Astrocyte (in vitro differentiated cells and primary cell): ENCODE data around the gene SIRT3. TPM values are rescaled to one million over a fixed set of nuclear protein-coding genes. Genes with fewer than 3 reads are reported as not detected.
"Not testable (repeated sequence)": the region's sequence is repeated elsewhere in the genome, so short reads cannot be mapped to it uniquely, and the experiment has no call there.

ENCODE experiments used
- DNase-seq: peaks from one replicate; pipeline ENCODE4 v3.0.0-alpha.2; 2010; ENCODE audit warnings: low read depth
- FAIRE-seq: peaks from 2 replicates; lab custom pipeline; 2011; peaks lifted over from hg19 to GRCh38; lab: Jason Lieb, UNC
- H2AFZ ChIP-seq: 2 replicates; pipeline ENCODE4 v1.6.0; 2012; ENCODE audit warnings: low read depth, low read length, inconsistent platforms
- H3K27ac ChIP-seq: 2 replicates; pipeline ENCODE4 v1.5.1; 2011; ENCODE audit warnings: low read depth, low read length, inconsistent platforms
- H3K27me3 ChIP-seq: 2 replicates; pipeline ENCODE4 v1.6.0; 2011; ENCODE audit warnings: low read length, inconsistent platforms; ENCODE audit not compliant: insufficient read depth
- H3K36me3 ChIP-seq: 2 replicates; pipeline ENCODE4 v1.5.1; 2011; ENCODE audit warnings: low read length, inconsistent platforms; ENCODE audit not compliant: insufficient read depth
- H3K4me1 ChIP-seq: 2 replicates; pipeline ENCODE4 v1.5.1; 2011; ENCODE audit warnings: low read length, inconsistent platforms; ENCODE audit not compliant: insufficient read depth
- H3K4me2 ChIP-seq: 2 replicates; pipeline ENCODE4 v1.6.0; 2012; ENCODE audit warnings: low read length, inconsistent platforms
- H3K4me3 ChIP-seq: 2 replicates; pipeline ENCODE4 v1.5.1; 2011; ENCODE audit warnings: low read depth, mild to moderate bottlenecking, low read length, inconsistent platforms; ENCODE audit not compliant: insufficient read depth
- H3K79me2 ChIP-seq: 2 replicates; pipeline ENCODE4 v1.6.0; 2012; ENCODE audit warnings: mild to moderate bottlenecking, low read length, inconsistent platforms; ENCODE audit not compliant: insufficient read depth
- H3K9ac ChIP-seq: 2 replicates; pipeline ENCODE4 v1.6.0; 2012; ENCODE audit warnings: mild to moderate bottlenecking, low read length, inconsistent platforms
- H3K9me3 ChIP-seq: 2 replicates; pipeline ENCODE4 v1.5.1; 2012; ENCODE audit warnings: low read depth, mild to moderate bottlenecking, low read length, inconsistent platforms; ENCODE audit not compliant: insufficient read depth
- H4K20me1 ChIP-seq: 2 replicates; pipeline ENCODE4 v1.6.0; 2012; ENCODE audit warnings: low read length, inconsistent platforms; ENCODE audit not compliant: insufficient read depth
- H3K27ac Mint-ChIP-seq: one replicate; pipeline ENCODE4 v1.8.0; 2021; ENCODE audit warnings: mild to moderate bottlenecking, mixed read lengths; ENCODE audit not compliant: unreplicated experiment
- H3K27me3 Mint-ChIP-seq: one replicate; pipeline ENCODE4 v1.8.0; 2021; ENCODE audit warnings: low read depth, mixed read lengths; ENCODE audit not compliant: unreplicated experiment
- H3K36me3 Mint-ChIP-seq: one replicate; pipeline ENCODE4 v1.8.0; 2021; ENCODE audit warnings: low read depth, mixed read lengths; ENCODE audit not compliant: unreplicated experiment
- H3K4me1 Mint-ChIP-seq: one replicate; pipeline ENCODE4 v1.8.0; 2021; ENCODE audit warnings: low read depth, mixed read lengths; ENCODE audit not compliant: unreplicated experiment
- H3K4me3 Mint-ChIP-seq: one replicate; pipeline ENCODE4 v1.8.0; 2021; ENCODE audit warnings: mild to moderate bottlenecking, moderate library complexity, mixed read lengths; ENCODE audit not compliant: unreplicated experiment
- H3K9me3 Mint-ChIP-seq: one replicate; pipeline ENCODE4 v1.8.0; 2021; ENCODE audit warnings: mild to moderate bottlenecking, mixed read lengths; ENCODE audit not compliant: unreplicated experiment
- EZH2 ChIP-seq: IDR thresholded peaks from 2 replicates; pipeline ENCODE4 v1.6.1; 2012; ENCODE audit warnings: mild to moderate bottlenecking, low read length, inconsistent platforms; ENCODE audit not compliant: insufficient read depth
- total RNA-seq: library from RNA; stranded (reverse); gene quantifications from 2 replicates; pipeline ENCODE4 v1.2.1, GENCODE V29; 2021
- TF ChIP-seq, protein P1 (sequence below): IDR thresholded peaks from 2 replicates; pipeline ENCODE4 v1.5.1; 2011; ENCODE audit warnings: low read depth, mild to moderate bottlenecking, inconsistent platforms, low read length, moderate library complexity; ENCODE audit not compliant: insufficient read depth

The SIRT3 gene
- total RNA-seq, 1 donor from 2014 or later: 10.9 TPM

DNA sequence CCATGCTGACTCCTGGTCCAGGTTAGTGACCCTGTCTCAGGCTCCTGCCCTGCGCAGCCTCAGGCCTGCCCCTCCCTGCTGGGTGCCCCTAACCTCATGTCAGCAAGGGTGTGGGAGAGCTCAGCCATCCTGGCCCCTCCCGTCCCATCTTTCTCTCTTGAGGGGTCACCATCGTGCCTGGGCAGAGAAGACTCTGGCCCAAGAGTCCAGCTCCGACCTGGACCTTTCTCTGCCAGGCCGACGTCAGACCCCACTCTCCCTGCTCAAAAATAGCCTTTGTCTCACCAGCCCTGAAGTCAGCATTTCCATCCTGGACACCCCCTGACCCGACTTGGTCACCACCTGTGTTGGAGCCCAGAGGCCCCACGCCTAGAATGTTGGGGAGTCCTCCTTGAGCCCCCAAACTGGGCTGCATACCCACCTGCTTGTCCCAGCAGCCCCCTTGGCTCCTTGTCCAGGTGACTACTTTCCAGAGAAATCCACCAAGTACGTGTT is 38.4 kb downstream of the SIRT3 start:
- H3K4me2 ChIP-seq: no peak overlapping the region
- Mint-ChIP-seq H3K4me1 (peaks cover 7% of the 10 kb centered on the region), H3K36me3 (peaks cover 5% of the 10 kb centered on the region), H3K4me3 (peak overlapping the region; percentile 60), H3K9me3 (no peaks in the 10 kb centered on the region), H3K27me3 (peaks cover 3% of the 10 kb centered on the region), H3K27ac (no peak overlapping the region)
- TF ChIP-seq, protein P1, sequence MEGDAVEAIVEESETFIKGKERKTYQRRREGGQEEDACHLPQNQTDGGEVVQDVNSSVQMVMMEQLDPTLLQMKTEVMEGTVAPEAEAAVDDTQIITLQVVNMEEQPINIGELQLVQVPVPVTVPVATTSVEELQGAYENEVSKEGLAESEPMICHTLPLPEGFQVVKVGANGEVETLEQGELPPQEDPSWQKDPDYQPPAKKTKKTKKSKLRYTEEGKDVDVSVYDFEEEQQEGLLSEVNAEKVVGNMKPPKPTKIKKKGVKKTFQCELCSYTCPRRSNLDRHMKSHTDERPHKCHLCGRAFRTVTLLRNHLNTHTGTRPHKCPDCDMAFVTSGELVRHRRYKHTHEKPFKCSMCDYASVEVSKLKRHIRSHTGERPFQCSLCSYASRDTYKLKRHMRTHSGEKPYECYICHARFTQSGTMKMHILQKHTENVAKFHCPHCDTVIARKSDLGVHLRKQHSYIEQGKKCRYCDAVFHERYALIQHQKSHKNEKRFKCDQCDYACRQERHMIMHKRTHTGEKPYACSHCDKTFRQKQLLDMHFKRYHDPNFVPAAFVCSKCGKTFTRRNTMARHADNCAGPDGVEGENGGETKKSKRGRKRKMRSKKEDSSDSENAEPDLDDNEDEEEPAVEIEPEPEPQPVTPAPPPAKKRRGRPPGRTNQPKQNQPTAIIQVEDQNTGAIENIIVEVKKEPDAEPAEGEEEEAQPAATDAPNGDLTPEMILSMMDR: no peak
- no peak for TF ChIP-seq EZH2
- no peak overlapping the region for H2AFZ ChIP-seq
- peaks cover 4% of the 10 kb centered on the region for H3K79me2 ChIP-seq
- peaks cover 33% of the 10 kb centered on the region for H4K20me1 ChIP-seq
- no peaks in the 10 kb centered on the region for H3K36me3 ChIP-seq
- no peaks in the 10 kb centered on the region for H3K4me1 ChIP-seq
- H3K9me3 ChIP-seq: no peaks in the 10 kb centered on the region
- FAIRE-seq: no peak
- no peaks in the 10 kb centered on the region for H3K27me3 ChIP-seq
- no peak overlapping the region for H3K4me3 ChIP-seq
- H3K27ac ChIP-seq: no peak overlapping the region
- H3K9ac ChIP-seq: no peak overlapping the region
- DNase-seq: no peak

DNA sequence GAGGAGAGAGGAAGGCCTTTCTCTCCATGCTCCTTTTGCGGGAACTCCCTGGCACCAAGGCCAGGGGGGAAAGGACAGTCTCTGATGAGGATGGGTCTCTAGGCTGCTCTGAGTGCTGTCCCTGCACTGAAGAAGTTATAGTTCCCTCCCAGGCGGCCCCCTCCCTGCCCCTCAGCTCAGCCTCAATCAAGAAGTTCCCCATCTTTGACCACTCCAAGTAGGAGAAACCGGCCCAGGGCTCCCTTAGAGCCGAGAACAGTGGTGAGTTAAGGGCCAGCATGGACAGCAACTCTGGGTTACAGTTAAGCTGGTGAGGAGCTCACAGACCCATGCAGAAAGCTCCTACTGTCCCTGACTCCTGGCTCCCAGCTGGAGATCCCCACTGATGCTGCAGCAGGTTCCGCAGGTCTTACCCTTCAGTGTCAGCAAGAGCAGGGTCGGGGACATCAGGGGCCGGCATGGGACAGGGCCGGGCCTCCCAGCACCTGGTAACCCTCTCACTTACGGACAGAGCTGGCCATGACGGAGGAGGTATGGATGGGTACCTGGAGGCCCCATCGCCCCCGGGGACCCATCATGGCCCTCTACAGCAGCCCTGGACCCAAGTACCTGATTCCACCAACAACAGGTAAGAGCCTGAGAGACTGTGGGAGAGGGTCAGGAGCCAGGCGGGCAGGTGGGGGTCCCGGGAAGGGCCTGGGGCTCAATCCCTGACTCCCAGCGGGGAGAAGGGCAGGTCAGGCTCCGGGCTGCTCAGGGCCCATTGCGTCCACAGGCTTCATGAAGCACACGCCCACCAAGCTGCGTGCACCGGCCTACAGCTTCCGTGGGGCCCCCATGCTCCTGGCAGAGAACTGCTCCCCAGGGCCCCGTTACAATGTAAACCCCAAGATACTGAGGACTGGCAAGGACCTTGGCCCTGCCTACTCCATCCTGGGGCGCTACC is 39.1 kb downstream of the SIRT3 start:
- TF ChIP-seq, protein P1: no peak
- no peak for TF ChIP-seq EZH2
- Histone ChIP-seq H3K27me3 (no peaks in the 10 kb centered on the region), H3K27ac (no peak overlapping the region), H3K9ac (no peak overlapping the region), H3K79me2 (no peaks in the 10 kb centered on the region), H3K9me3 (no peaks in the 10 kb centered on the region), H4K20me1 (peaks cover 25% of the 10 kb centered on the region), H3K4me3 (no peak overlapping the region), H3K4me1 (no peaks in the 10 kb centered on the region), H3K36me3 (no peaks in the 10 kb centered on the region), H2AFZ (no peak overlapping the region), H3K4me2 (no peak overlapping the region)
- no peaks in the 10 kb centered on the region for H3K4me1 Mint-ChIP-seq
- no peak overlapping the region for H3K4me3 Mint-ChIP-seq
- FAIRE-seq (no peak), DNase-seq (no peak)
- no peaks in the 10 kb centered on the region for H3K9me3 Mint-ChIP-seq
- peaks cover 3% of the 10 kb centered on the region for H3K27me3 Mint-ChIP-seq
- no peaks in the 10 kb centered on the region for H3K36me3 Mint-ChIP-seq
- H3K27ac Mint-ChIP-seq: no peak overlapping the region

DNA sequence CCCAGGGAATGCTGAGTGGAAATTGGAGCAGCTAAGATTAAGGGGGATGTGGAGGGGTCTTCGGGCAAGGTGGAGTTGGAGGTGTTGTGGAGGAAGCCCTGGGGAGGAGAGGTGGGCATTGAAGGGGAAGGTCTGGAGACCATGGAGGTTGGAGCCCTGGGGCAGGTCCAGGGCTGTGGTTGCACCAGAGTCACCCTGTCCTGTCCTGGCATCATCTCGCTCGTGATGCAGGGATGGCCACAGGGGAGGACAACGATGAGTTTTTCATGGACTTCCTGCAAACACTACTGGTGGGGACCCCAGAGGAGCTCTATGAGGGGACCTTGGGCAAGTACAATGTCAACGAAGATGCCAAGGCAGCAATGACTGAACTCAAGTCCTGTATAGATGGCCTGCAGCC is 42.7 kb downstream of the SIRT3 start:
- not testable (repeated sequence) for FAIRE-seq, H3K9ac ChIP-seq, H3K79me2 ChIP-seq, H3K36me3 ChIP-seq, H2AFZ ChIP-seq, H3K4me1 ChIP-seq, H3K36me3 Mint-ChIP-seq, H3K27me3 Mint-ChIP-seq, H3K4me2 ChIP-seq, H3K9me3 ChIP-seq, H3K27ac ChIP-seq, H3K4me3 Mint-ChIP-seq, H3K4me3 ChIP-seq, H3K9me3 Mint-ChIP-seq, H3K4me1 Mint-ChIP-seq, H3K27me3 ChIP-seq, H3K27ac Mint-ChIP-seq, H4K20me1 ChIP-seq, DNase-seq

DNA sequence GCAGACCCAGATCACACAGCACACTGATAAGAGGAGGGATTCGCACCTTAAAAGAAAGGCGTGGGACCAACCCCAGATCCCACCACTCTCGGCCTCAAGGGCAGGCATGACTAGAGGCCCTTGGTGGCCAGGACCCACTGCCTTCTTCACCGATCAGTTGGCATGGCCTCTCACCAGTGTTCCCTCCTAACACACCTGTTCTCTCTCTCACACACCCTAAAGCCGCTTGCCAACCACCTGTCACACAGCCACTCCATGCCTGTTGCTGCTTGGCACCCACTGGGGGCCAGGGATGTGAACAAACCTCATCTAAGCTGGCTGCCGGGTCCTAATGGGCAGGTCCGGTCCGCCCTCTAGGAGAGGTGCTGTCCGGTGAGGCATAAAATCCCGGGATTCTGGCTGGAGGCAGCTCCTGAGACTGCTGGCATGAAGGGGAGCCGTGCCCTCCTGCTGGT is 43.4 kb downstream of the SIRT3 start, which contains the start of gene SCGB1C1:
Gene SCGB1C1 (plus strand): TSS at position 405 of the 455 bp plus-strand sequence. CDS start 22 bp downstream, at position 427.
- not testable (repeated sequence) for H3K9me3 ChIP-seq, H3K27me3 ChIP-seq, H3K27me3 Mint-ChIP-seq, H3K9ac ChIP-seq, H3K9me3 Mint-ChIP-seq, H2AFZ ChIP-seq, DNase-seq, H3K79me2 ChIP-seq, H3K36me3 Mint-ChIP-seq, H3K4me3 ChIP-seq, H3K4me3 Mint-ChIP-seq, H3K4me1 Mint-ChIP-seq, H3K4me1 ChIP-seq, H4K20me1 ChIP-seq, H3K36me3 ChIP-seq, FAIRE-seq, H3K27ac ChIP-seq, H3K4me2 ChIP-seq
- peak within 1 kb of the TSS; percentile 58 for H3K27ac Mint-ChIP-seq
